ENCODE results near the gene MUC4. TPM values are rescaled to one million over a fixed set of nuclear protein-coding genes. Genes with fewer than 3 reads are reported as not detected.
"Not testable (repeated sequence)": the region's sequence is repeated elsewhere in the genome, so short reads cannot be mapped to it uniquely, and the experiment has no call there.

The MUC4 gene
- total RNA-seq, 1 donor from 2014 or later: not detected

GRCh38 chr3:195746751-195747150, 65.0 kb downstream of the MUC4 start:
- no peak for DNase-seq (ENCODE audit: low read depth, low spot score)

GRCh38 chr3:195746346-195746745, 65.4 kb downstream of the MUC4 start:
- no peak for DNase-seq (ENCODE audit: low read depth, low spot score)

- no peak for DNase-seq (ENCODE audit: low read depth, low spot score)
Observed at GRCh38 chr3:195744437-195744836, 67.3 kb downstream of the MUC4 start.

- DNase-seq (ENCODE audit: low read depth, low spot score): no peak
Observed at GRCh38 chr3:195739561-195740111, 72.1 kb downstream of the MUC4 start.

- DNase-seq (ENCODE audit: low read depth, low spot score): no peak
Observed at GRCh38 chr3:195738274-195739044, 73.3 kb downstream of the MUC4 start.

- DNase-seq (ENCODE audit: low read depth, low spot score): not testable (repeated sequence)
Observed at GRCh38 chr3:195737782-195738181, 73.9 kb downstream of the MUC4 start.

- no peak for DNase-seq (ENCODE audit: low read depth, low spot score)
Observed at GRCh38 chr3:195736866-195737490, 74.8 kb downstream of the MUC4 start.

- no peak for DNase-seq (ENCODE audit: low read depth, low spot score)
Observed at GRCh38 chr3:195735036-195735695, 76.6 kb downstream of the MUC4 start.

- no peak for DNase-seq (ENCODE audit: low read depth, low spot score)
Observed at GRCh38 chr3:195732940-195733339, 78.8 kb downstream of the MUC4 start.

- no peak for DNase-seq (ENCODE audit: low read depth, low spot score)
Observed at GRCh38 chr3:195731356-195731905, 80.3 kb downstream of the MUC4 start.

- DNase-seq (ENCODE audit: low read depth, low spot score): no peak
Observed at GRCh38 chr3:195729476-195730251, 82.1 kb downstream of the MUC4 start.

GRCh38 chr3:195728789-195729188, 82.9 kb downstream of the MUC4 start:
- not testable (repeated sequence) for DNase-seq (ENCODE audit: low read depth, low spot score)

- no peak for DNase-seq (ENCODE audit: low read depth, low spot score)
Observed at GRCh38 chr3:195727606-195728195, 84.0 kb downstream of the MUC4 start.

- DNase-seq (ENCODE audit: low read depth, low spot score): not testable (repeated sequence)
Observed at GRCh38 chr3:195725916-195726740, 85.6 kb downstream of the MUC4 start.

- DNase-seq (ENCODE audit: low read depth, low spot score): not testable (repeated sequence)
Observed at GRCh38 chr3:195724363-195724762, 87.4 kb downstream of the MUC4 start.

GRCh38 chr3:195722996-195723345, 88.8 kb downstream of the MUC4 start:
- DNase-seq (ENCODE audit: low read depth, low spot score): not testable (repeated sequence)

GRCh38 chr3:195722139-195722995, 89.4 kb downstream of the MUC4 start:
- not testable (repeated sequence) for DNase-seq (ENCODE audit: low read depth, low spot score)

GRCh38 chr3:195720831-195721506, 90.8 kb downstream of the MUC4 start, which contains the start of gene MUC20:
MUC20 (plus strand) TSS chr3:195720978; CDS start chr3:195721008, 30 bp downstream.
- DNase-seq (ENCODE audit: low read depth, low spot score): not testable (repeated sequence)
